Measurements from ENCODE around the gene RSF1. TPM values are rescaled to one million over a fixed set of nuclear protein-coding genes. Genes with fewer than 3 reads are reported as not detected.
"Not testable (repeated sequence)": the region's sequence is repeated elsewhere in the genome, so short reads cannot be mapped to it uniquely, and the experiment has no call there.

RSF1 gene
- total and polyA plus RNA-seq, 2 experiments from 2014 or later: 68.9 to 81.7 TPM

GRCh38 chr11:77854838-77855237, 34.3 kb upstream of the RSF1 start:
- Histone ChIP-seq H3K27ac (no peak overlapping the region), H3K9me3 (ENCODE audit: low read depth) (no peaks in the 10 kb centered on the region), H3K36me3 (peaks cover 11% of the 10 kb centered on the region), H3K4me1 (ENCODE audit: low read depth) (no peaks in the 10 kb centered on the region), H3K4me3 (no peak overlapping the region), H3K27me3 (no peaks in the 10 kb centered on the region)
- no peak for DNase-seq (ENCODE audit: low read depth in 1 of 2, low spot score in 1 of 2)
- TF ChIP-seq, protein P1, sequence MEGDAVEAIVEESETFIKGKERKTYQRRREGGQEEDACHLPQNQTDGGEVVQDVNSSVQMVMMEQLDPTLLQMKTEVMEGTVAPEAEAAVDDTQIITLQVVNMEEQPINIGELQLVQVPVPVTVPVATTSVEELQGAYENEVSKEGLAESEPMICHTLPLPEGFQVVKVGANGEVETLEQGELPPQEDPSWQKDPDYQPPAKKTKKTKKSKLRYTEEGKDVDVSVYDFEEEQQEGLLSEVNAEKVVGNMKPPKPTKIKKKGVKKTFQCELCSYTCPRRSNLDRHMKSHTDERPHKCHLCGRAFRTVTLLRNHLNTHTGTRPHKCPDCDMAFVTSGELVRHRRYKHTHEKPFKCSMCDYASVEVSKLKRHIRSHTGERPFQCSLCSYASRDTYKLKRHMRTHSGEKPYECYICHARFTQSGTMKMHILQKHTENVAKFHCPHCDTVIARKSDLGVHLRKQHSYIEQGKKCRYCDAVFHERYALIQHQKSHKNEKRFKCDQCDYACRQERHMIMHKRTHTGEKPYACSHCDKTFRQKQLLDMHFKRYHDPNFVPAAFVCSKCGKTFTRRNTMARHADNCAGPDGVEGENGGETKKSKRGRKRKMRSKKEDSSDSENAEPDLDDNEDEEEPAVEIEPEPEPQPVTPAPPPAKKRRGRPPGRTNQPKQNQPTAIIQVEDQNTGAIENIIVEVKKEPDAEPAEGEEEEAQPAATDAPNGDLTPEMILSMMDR (IDR thresholded peaks at IDR 0.05; ENCODE audit: low read depth, low read length): no peak

GRCh38 chr11:77851503-77851902, 31.0 kb upstream of the RSF1 start:
- Histone ChIP-seq H3K36me3 (peaks cover 13% of the 10 kb centered on the region), H3K4me3 (no peak overlapping the region), H3K4me1 (ENCODE audit: low read depth) (no peaks in the 10 kb centered on the region), H3K9me3 (ENCODE audit: low read depth) (no peaks in the 10 kb centered on the region), H3K27ac (no peak overlapping the region), H3K27me3 (no peaks in the 10 kb centered on the region)
- peak in 1 of 2 donors; percentile 3 for DNase-seq (ENCODE audit: low read depth in 1 of 2, low spot score in 1 of 2)
- TF ChIP-seq, protein P1 (IDR thresholded peaks at IDR 0.05; ENCODE audit: low read depth, low read length): no peak

DNA sequence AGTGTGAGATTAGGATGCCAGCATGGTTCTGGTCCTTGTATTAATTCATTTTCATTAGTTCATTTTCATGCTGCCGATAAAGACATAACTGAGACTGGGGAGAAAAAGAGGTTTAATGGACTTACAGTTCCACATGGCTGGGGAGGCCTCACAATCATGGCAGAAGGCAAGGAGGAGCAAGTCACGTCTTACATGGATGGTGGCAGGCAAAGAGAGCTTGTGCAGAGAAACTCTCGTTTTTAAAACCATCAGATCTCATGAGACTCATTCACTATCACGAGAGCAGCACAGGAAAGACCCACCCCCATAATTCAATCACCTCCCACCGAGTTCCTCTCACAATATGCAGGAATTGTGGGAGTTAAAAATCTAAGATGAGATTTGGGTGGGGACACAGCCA, 23.2 kb upstream of the RSF1 start:
- H3K27me3 ChIP-seq; H3K4me1 ChIP-seq (ENCODE audit: low read depth); H3K27ac ChIP-seq; H3K9me3 ChIP-seq (ENCODE audit: low read depth); H3K4me3 ChIP-seq; DNase-seq (ENCODE audit: low read depth in 1 of 2, low spot score in 1 of 2): not testable (repeated sequence)
- peaks cover 14% of the 10 kb centered on the region for H3K36me3 ChIP-seq

GRCh38 chr11:77842441-77843121, 22.1 kb upstream of the RSF1 start:
- peak in 1 of 2 donors; percentile 56 for DNase-seq (ENCODE audit: low read depth in 1 of 2, low spot score in 1 of 2)
- no peaks in the 10 kb centered on the region for H3K4me1 ChIP-seq (ENCODE audit: low read depth)
- H3K9me3 ChIP-seq (ENCODE audit: low read depth): no peaks in the 10 kb centered on the region
- peaks cover 14% of the 10 kb centered on the region for H3K36me3 ChIP-seq
- H3K4me3 ChIP-seq: no peak overlapping the region
- no peak overlapping the region for H3K27ac ChIP-seq
- H3K27me3 ChIP-seq: no peaks in the 10 kb centered on the region
- TF ChIP-seq, protein P1 (IDR thresholded peaks at IDR 0.05; ENCODE audit: low read depth, low read length): no peak

DNA sequence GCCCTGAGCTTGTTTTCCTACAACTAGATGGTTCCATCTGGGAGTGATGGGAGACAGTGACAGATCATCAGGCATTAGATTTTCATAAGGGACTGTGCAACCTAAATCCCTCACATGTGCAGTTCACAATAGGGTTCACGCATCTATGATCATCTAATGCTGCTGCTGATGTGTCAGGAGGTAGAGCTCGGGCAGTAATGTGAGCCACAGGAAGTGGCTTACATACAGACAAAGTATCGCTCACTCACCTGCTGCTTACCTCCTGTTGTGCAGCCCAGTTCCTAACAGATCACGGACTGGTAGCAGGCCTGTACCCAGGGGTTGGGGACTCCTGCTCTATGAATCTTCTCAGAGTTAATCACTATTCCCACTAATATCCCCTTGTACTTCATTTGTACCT, 12.8 kb upstream of the RSF1 start:
- Histone ChIP-seq H3K36me3 (no peaks in the 10 kb centered on the region), H3K27me3 (no peaks in the 10 kb centered on the region), H3K4me1 (ENCODE audit: low read depth) (no peaks in the 10 kb centered on the region), H3K9me3 (ENCODE audit: low read depth) (no peaks in the 10 kb centered on the region), H3K4me3 (no peak overlapping the region), H3K27ac (no peak overlapping the region)
- TF ChIP-seq, protein P1 (IDR thresholded peaks at IDR 0.05; ENCODE audit: low read depth, low read length): no peak
- DNase-seq (ENCODE audit: low read depth in 1 of 2, low spot score in 1 of 2): no peak

DNA sequence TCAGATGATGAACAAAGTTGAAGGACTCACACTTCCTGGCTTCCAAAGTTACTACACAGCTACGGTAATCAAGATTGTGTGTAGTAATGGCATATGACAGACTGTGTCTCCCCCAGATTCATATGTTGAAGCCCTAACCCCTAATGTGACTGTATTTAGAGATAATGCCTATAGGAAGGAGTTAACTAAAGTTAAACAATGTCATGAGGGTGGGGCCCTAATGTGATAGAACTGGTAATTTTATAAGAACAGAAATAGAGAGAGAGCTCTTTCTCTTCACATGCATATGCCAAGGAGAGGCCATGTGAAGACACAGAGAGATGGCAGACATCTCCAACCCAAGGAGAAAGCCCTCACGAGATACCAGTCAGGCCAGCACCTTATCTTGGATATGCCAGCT, 8.4 kb upstream of the RSF1 start:
- Histone ChIP-seq H3K4me1 (ENCODE audit: low read depth) (peaks cover 7% of the 10 kb centered on the region), H3K9me3 (ENCODE audit: low read depth) (no peaks in the 10 kb centered on the region), H3K4me3 (no peak overlapping the region), H3K27me3 (no peaks in the 10 kb centered on the region), H3K36me3 (no peaks in the 10 kb centered on the region), H3K27ac (no peak overlapping the region)
- TF ChIP-seq, protein P1 (IDR thresholded peaks at IDR 0.05; ENCODE audit: low read depth, low read length): no peak
- DNase-seq (ENCODE audit: low read depth in 1 of 2, low spot score in 1 of 2): no peak

Measured in cardiac muscle cell (in vitro differentiated cells and primary cell).